Pancreas (tissue), 10 donors: Measurements from ENCODE around the gene CHST13. TPM values are rescaled to one million over a fixed set of nuclear protein-coding genes. Genes with fewer than 3 reads are reported as not detected.

ENCODE experiments used
- ATAC-seq, 4 donors: fragments of 200-7000 bp; cut with Tn5 transposase; one replicate each; pipeline versions ENCODE4 v1.8.0 to v1.9.1; 2020; ENCODE audit warnings: mild to moderate bottlenecking in 4 of 4, moderate library complexity in 4 of 4
- DNase-seq, 6 donors: peaks; one replicate each; pipeline ENCODE4 v3.0.0-alpha.2; 2020
- FAIRE-seq: peaks from 2 replicates; lab custom pipeline; 2012; peaks lifted over from hg19 to GRCh38; lab: Jason Lieb, UNC
- H3K27ac ChIP-seq, 4 donors: fragments of 200-600 bp; sonication (generic); 1 replicate in 3 of 4; 2 replicates in 1 of 4; pipeline versions ENCODE4 v1.5.0 to v1.8.0; 2020
- H3K27me3 ChIP-seq, 4 donors: fragments of 200-600 bp; one replicate each; pipeline ENCODE4 v1.8.0; 2021
- H3K36me3 ChIP-seq, 3 donors: fragments of 200-600 bp; sonication (generic) in 1 of 3; one replicate each; pipeline versions ENCODE4 v1.5.0 to v1.8.0; 2020 to 2021
- H3K4me1 ChIP-seq, 3 donors: fragments of 200-600 bp; one replicate each; pipeline ENCODE4 v1.8.0; 2021
- H3K4me3 ChIP-seq, 4 donors: fragments of 200-600 bp; sonication (generic) in 2 of 4; one replicate each; pipeline versions ENCODE4 v1.5.0 to v1.8.0; 2020 to 2021
- H3K9me3 ChIP-seq, 4 donors: fragments of 200-600 bp; one replicate each; pipeline ENCODE4 v1.8.0; 2021
- WGBS, 2 donors: extraction: QIAGEN DNeasy Blood & Tissue Kit; methylation state at CpG; one replicate each; pipeline ENCODE4 v1.1.7; 2013; 5-methylcytosine and 5-hydroxymethylcytosine counted together
- intact Hi-C, 3 donors: fragments of 100-400 bp; cut with DNase I; formaldehyde crosslinking; loops; one replicate each; pipeline versions ENCODE4 v1.11.1 to v1.14.2; 2022
- polyA plus RNA-seq, 2 donors: library from polyadenylated mRNA; stranded (reverse); fragments of 200-250 nt; gene quantifications; one replicate each; pipeline ENCODE4 v1.2.3, GENCODE V29; 2013
- total RNA-seq, 6 donors: library from RNA; stranded (reverse); fragmentation: NEBNext Ultra II Directional in 4 of 6; extraction: Animal tissue kit (Norgen Biotek cat#: 25700) in 4 of 6; gene quantifications; one replicate each; pipeline versions ENCODE4 v1.2.1 to v1.2.4, GENCODE V29; 2021 to 2023
- TF ChIP-seq, protein P1 (sequence below), 4 donors: fragments of 200-600 bp; sonication (generic) in 3 of 4; IDR thresholded peaks; one replicate each; pipeline versions ENCODE4 v1.5.0 to v1.8.0; 2021; ENCODE audit warnings: antibody characterized with exemption in 4 of 4
- donor health status: healthy with polysubstance abuse.
- donor health status: DM: no; HTN: no; CAD: no; lungs with moderate emphysema.
- donor health status: DM: no; HTN: no; CAD: no.
- donor health status: control.
- donor health status: control.
- donor health status: Bipolar disorder and iron deficiency.
- donor health status: DM: yes; HTN: yes; CAD: no.
- donor health status: DM: no; HTN: no; CAD: no.
- donor health status: DM: no; HTN: no; CAD: no.
- donor health status: DM: yes; HTN: yes; CAD: no.

Gene CHST13
- total and polyA plus RNA-seq, 8 donors, result 0.08 to 0.28 (median 0.19) TPM; not detected in 2

DNA sequence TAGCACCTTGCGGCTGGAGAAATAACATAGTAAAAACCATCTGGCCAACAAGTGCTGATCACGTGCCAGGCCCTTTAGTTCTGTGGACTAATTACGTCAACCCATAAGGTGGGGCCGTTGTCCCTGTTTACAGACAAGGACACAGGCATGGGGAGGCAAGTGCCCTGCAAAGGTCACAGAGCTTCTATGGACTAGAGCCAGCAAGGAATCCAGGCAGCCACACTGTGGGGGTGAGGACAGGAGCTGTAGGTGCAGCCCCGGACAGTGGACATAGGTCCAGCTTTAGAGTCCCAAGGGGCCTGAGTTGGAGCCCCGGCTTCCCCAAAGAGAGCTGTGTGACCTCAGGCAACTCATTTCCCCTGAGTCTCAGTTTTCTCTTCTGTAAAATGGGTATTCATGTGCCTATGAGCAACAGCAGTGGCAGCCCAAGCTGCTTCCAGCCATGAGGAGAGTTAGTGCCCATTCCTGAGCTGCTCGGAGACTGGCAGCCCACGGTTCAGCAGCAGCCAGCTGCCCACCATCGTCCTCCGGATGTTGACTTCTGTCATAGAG, 13.9 kb downstream of the CHST13 start:
- TF ChIP-seq, protein P1, sequence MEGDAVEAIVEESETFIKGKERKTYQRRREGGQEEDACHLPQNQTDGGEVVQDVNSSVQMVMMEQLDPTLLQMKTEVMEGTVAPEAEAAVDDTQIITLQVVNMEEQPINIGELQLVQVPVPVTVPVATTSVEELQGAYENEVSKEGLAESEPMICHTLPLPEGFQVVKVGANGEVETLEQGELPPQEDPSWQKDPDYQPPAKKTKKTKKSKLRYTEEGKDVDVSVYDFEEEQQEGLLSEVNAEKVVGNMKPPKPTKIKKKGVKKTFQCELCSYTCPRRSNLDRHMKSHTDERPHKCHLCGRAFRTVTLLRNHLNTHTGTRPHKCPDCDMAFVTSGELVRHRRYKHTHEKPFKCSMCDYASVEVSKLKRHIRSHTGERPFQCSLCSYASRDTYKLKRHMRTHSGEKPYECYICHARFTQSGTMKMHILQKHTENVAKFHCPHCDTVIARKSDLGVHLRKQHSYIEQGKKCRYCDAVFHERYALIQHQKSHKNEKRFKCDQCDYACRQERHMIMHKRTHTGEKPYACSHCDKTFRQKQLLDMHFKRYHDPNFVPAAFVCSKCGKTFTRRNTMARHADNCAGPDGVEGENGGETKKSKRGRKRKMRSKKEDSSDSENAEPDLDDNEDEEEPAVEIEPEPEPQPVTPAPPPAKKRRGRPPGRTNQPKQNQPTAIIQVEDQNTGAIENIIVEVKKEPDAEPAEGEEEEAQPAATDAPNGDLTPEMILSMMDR (IDR thresholded peaks at IDR 0.05), result no peak
- no peaks in the 10 kb centered on the region for H3K36me3 ChIP-seq
- WGBS, 2 donors, result 74 to 75% methylated on average over 10 of the region's 10 CpGs
- intact Hi-C loops, result no loop called here
- peak in 3 of 6 donors; percentile 4 to 31 (median 7) for DNase-seq
- H3K27ac ChIP-seq, result no peak overlapping the region
- H3K27me3 ChIP-seq, result no peaks in the 10 kb centered on the region
- no peaks in the 10 kb centered on the region for H3K4me1 ChIP-seq
- ATAC-seq, result no peak
- no peaks in the 10 kb centered on the region for H3K9me3 ChIP-seq
- FAIRE-seq, result no peak
- no peak overlapping the region for H3K4me3 ChIP-seq

DNA sequence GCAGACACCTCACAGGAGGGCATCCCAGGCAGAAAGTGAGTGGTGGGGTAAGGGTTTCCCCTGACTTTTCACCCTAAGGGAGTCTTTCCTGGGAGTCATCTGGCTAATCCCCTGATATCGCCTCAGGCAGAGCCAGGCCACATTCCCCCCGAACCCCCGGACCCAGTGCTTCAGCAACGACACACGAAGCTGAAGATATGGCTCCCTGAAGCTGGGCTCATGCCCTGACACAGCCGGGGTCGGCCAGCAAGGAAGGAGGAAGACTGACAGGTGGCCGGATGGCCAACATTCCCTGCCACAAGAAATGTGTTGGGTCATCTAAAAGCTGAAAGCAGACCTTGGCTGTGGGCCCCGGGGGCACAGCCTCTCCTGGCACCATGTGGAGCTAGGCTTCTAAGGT, 14.4 kb downstream of the CHST13 start:
- Histone ChIP-seq H3K4me1 (no peaks in the 10 kb centered on the region), H3K9me3 (no peaks in the 10 kb centered on the region), H3K4me3 (no peak overlapping the region), H3K27me3 (no peaks in the 10 kb centered on the region), H3K27ac (no peak overlapping the region), H3K36me3 (no peaks in the 10 kb centered on the region)
- no peak for ATAC-seq
- TF ChIP-seq, protein P1 (IDR thresholded peaks at IDR 0.05), result no peak
- DNase-seq, result peak in 3 of 6 donors; percentile 5 to 29 (median 5)
- 54% methylated on average over 9 of the region's 9 CpGs for WGBS, 2 donors
- FAIRE-seq, result no peak
- intact Hi-C loops, result no loop called here

DNA sequence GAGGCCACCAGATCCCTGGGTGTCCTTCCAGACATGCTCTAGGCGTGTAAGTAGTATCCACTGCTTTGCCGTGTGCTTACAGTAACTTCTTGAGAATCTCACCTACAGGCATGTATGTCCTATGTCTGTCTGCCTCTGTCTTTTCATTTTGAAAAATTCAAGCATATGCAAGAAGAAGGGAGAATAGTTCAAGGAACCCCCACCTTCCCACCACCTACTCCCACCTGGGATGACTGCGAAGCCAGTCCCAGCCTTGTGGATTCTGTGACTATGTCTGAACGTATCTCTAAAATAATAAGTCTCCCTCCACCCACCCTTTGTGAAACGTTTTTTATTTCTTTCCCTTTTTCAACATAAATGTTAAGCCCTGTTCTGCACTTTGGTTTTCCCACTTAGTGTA, 15.0 kb downstream of the CHST13 start:
- Histone ChIP-seq H3K4me3 (no peak overlapping the region), H3K36me3 (no peaks in the 10 kb centered on the region), H3K9me3 (no peaks in the 10 kb centered on the region), H3K27ac (no peak overlapping the region), H3K27me3 (no peaks in the 10 kb centered on the region), H3K4me1 (no peaks in the 10 kb centered on the region)
- FAIRE-seq, result no peak
- intact Hi-C loops, result no loop called here
- no peak for ATAC-seq
- TF ChIP-seq, protein P1 (IDR thresholded peaks at IDR 0.05), result no peak
- peak in 1 of 6 donors; percentile 2 for DNase-seq
- WGBS, 2 donors, result 48% methylated on average over 5 of the region's 5 CpGs

DNA sequence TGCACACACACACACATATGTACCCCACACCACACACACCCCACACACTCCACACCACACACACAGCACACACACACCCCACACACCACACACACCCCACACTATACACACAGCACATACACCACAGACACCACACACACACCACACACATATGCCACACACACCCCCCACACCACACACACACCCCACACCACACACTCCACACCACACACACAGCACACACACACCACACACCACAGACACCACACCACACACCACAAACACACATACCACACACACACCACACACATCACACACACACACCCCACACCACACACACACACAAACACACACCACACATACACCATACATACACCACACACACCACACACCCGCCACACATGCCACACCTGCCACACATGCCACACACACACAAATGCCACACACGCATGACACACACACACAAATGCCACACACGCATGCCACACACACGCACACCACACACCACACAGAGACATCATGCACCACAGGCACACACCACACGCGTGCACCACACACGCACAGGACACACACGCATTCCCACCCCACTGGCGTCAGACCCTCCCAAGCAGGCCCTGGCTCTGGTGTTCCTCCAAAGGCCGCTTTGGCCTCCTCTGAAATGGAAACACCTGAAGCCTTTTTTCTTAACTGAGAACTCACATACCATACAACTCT, 15.7 kb downstream of the CHST13 start:
- WGBS, 2 donors, result 86 to 94% methylated on average over 10 of the region's 10 CpGs
- intact Hi-C loops, result no loop called here
- Histone ChIP-seq H3K4me1 (no peaks in the 10 kb centered on the region), H3K36me3 (no peaks in the 10 kb centered on the region), H3K27ac (no peak overlapping the region), H3K4me3 (no peak overlapping the region), H3K9me3 (no peaks in the 10 kb centered on the region), H3K27me3 (no peaks in the 10 kb centered on the region)
- FAIRE-seq (no peak), DNase-seq (peak in 2 of 6 donors; percentile 8 to 10), ATAC-seq (no peak)
- TF ChIP-seq, protein P1 (IDR thresholded peaks at IDR 0.05), result no peak

GRCh38 chr3:126540342-126540849, 16.4 kb downstream of the CHST13 start:
- H3K9me3 ChIP-seq, result no peaks in the 10 kb centered on the region
- ATAC-seq (peak in 2 of 4 donors; percentile 62 to 66), FAIRE-seq (no peak), DNase-seq (peak in 2 of 6 donors; percentile 14 to 24)
- TF ChIP-seq, protein P1 (IDR thresholded peaks at IDR 0.05), result no peak
- no peak overlapping the region for H3K4me3 ChIP-seq
- no peaks in the 10 kb centered on the region for H3K36me3 ChIP-seq
- no peaks in the 10 kb centered on the region for H3K4me1 ChIP-seq
- H3K27ac ChIP-seq, result no peak overlapping the region
- WGBS, 2 donors, result 31 to 47% methylated on average over 9 of the region's 9 CpGs
- intact Hi-C loops, result no loop called here
- H3K27me3 ChIP-seq, result no peaks in the 10 kb centered on the region
